ENCODE measurements around the gene FGD3.

Gene FGD3

DNA sequence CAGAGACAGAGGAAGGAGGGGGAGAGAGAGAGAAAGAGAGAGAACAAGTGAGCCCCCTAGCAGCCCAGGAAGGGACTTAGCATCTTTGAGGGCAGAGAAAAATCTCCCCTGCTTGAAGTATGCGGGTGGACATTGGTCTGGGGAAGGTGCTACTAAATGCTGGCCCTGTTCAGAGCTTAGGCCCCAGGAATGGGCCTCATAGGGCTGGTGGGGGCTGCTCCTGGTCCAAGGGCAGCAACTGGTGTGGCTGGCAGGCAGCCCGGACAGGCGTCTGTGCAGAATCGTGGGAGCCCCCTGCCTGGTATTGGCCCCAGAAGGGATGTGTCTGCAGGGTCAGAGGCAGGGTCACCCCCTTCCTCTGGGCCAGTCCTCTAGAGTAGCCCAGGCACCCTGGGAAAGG lies 63.4 kb downstream of the FGD3 start:
- Histone ChIP-seq H3K4me3 (ENCODE audit: low read length) (no peak overlapping the region), H3K4me1 (ENCODE audit: control insufficient read depth, low read length) (peaks cover 4% of the 10 kb centered on the region; the same call in 1 of the 2 replicates), H3K9me2 (replicated peaks; ENCODE audit: control insufficient read depth, low read length) (no peaks in the 10 kb centered on the region), H3K9me3 (ENCODE audit: control insufficient read depth, insufficient read depth, low read length) (no peaks in the 10 kb centered on the region), H3K27me3 (ENCODE audit: control insufficient read depth, low read length) (no peaks in the 10 kb centered on the region), H3F3A (ENCODE audit: control insufficient read depth, insufficient read depth) (no peaks in the 10 kb centered on the region), H3K4me2 (ENCODE audit: low read length) (no peak overlapping the region), H3K79me2 (ENCODE audit: control insufficient read depth, low read length) (no peaks in the 10 kb centered on the region), H3K36me3 (ENCODE audit: control insufficient read depth, low read length) (peaks cover 8% of the 10 kb centered on the region), H4K20me1 (ENCODE audit: control insufficient read depth, insufficient read depth, low read depth, low read length) (no peaks in the 10 kb centered on the region), H3K27ac (ENCODE audit: low read depth, low read length) (no peak overlapping the region)
- TF ChIP-seq EZH2phosphoT487 (IDR thresholded peaks at IDR 0.05; ENCODE audit: borderline replicate concordance, low read length) = no peak
- TF ChIP-seq, protein P1, sequence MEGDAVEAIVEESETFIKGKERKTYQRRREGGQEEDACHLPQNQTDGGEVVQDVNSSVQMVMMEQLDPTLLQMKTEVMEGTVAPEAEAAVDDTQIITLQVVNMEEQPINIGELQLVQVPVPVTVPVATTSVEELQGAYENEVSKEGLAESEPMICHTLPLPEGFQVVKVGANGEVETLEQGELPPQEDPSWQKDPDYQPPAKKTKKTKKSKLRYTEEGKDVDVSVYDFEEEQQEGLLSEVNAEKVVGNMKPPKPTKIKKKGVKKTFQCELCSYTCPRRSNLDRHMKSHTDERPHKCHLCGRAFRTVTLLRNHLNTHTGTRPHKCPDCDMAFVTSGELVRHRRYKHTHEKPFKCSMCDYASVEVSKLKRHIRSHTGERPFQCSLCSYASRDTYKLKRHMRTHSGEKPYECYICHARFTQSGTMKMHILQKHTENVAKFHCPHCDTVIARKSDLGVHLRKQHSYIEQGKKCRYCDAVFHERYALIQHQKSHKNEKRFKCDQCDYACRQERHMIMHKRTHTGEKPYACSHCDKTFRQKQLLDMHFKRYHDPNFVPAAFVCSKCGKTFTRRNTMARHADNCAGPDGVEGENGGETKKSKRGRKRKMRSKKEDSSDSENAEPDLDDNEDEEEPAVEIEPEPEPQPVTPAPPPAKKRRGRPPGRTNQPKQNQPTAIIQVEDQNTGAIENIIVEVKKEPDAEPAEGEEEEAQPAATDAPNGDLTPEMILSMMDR (IDR thresholded peaks at IDR 0.05; ENCODE audit: low read depth, low read length, poor library complexity, severe bottlenecking) = no peak

DNA sequence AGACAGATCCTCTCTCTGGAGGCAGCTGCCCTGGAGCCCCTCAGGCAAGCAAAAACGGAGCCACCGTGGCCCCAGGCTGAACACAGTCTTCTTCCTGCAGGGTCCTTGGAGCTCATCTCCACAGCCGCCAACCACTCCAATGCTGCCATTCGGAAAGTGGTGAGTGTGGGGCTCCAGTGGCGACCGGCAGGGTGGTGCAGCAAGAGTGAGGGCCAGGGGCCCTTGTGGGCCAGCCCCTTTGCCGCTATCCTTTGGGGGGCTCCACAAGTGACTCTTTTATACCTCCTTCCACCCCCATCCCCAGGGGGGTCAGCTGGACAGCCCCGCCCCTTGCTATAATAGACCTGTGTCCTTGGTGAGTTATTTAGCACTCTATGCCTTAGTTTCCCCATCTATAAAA lies 63.8 kb downstream of the FGD3 start:
- Histone ChIP-seq H3K9me3 (ENCODE audit: control insufficient read depth, insufficient read depth, low read length) (no peaks in the 10 kb centered on the region), H3K79me2 (ENCODE audit: control insufficient read depth, low read length) (no peaks in the 10 kb centered on the region), H3K9me2 (replicated peaks; ENCODE audit: control insufficient read depth, low read length) (no peaks in the 10 kb centered on the region), H3K36me3 (ENCODE audit: control insufficient read depth, low read length) (peaks cover 6% of the 10 kb centered on the region), H3K4me1 (ENCODE audit: control insufficient read depth, low read length) (peaks cover 4% of the 10 kb centered on the region; the same call in 1 of the 2 replicates), H3F3A (ENCODE audit: control insufficient read depth, insufficient read depth) (no peaks in the 10 kb centered on the region), H3K4me3 (ENCODE audit: low read length) (no peak overlapping the region), H3K27ac (ENCODE audit: low read depth, low read length) (no peak overlapping the region), H4K20me1 (ENCODE audit: control insufficient read depth, insufficient read depth, low read depth, low read length) (no peaks in the 10 kb centered on the region), H3K27me3 (ENCODE audit: control insufficient read depth, low read length) (no peaks in the 10 kb centered on the region), H3K4me2 (ENCODE audit: low read length) (no peak overlapping the region)
- TF ChIP-seq, protein P1 (IDR thresholded peaks at IDR 0.05; ENCODE audit: low read depth, low read length, poor library complexity, severe bottlenecking) = no peak
- no peak for TF ChIP-seq EZH2phosphoT487 (IDR thresholded peaks at IDR 0.05; ENCODE audit: borderline replicate concordance, low read length)

DNA sequence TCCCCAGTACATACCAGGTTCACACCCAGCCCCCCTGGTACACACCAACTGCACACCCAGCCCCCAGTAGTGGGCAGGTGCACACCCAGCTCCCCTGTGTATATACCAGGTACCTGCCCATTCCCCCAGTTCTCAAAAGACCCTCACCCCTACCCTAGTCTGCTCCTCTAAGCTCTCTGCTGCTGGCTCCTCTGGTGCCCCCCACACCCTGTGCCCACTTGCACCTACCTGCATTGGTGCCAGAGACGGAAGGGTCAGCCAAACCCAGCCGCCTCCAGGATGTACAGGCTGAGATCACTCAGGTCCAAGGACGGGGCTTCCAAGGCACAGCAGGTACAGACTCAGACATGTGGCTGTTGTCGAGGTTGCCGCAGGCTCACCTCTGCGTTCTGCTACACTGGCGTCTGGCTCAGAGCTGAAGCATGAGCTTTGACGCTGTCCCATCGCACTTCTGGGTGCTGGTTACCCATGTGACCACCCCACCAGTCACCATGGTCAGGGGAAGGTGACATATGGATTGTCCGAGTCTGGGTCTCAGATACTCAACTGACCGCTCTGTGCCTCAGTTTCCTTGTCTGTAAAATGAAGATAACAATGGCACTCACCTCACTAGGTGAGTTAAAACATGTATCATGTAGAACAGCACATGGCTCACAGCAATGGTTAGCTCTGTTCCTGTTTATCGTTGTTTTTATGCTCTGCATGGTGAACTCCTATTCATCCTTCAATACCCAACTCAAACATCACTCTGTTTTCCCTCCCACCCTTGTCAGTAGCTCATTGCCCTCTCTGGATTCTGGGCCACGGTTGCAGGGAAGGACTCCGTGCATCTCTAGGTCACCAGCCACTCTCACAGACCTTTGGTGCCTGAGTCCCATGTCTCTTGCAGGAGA lies 65.9 kb downstream of the FGD3 start:
- no peaks in the 10 kb centered on the region for H3K27me3 ChIP-seq (ENCODE audit: control insufficient read depth, low read length)
- H3K27ac ChIP-seq (ENCODE audit: low read depth, low read length) = no peak overlapping the region
- H3K36me3 ChIP-seq (ENCODE audit: control insufficient read depth, low read length) = peaks cover 3% of the 10 kb centered on the region

More for the DNA sequence above, 65.9 kb downstream of the FGD3 start:
- H3K79me2 ChIP-seq (ENCODE audit: control insufficient read depth, low read length) = no peaks in the 10 kb centered on the region
- TF ChIP-seq EZH2phosphoT487 (IDR thresholded peaks at IDR 0.05; ENCODE audit: borderline replicate concordance, low read length) = no peak
- TF ChIP-seq, protein P1 (IDR thresholded peaks at IDR 0.05; ENCODE audit: low read depth, low read length, poor library complexity, severe bottlenecking) = no peak
- H3K4me2 ChIP-seq (ENCODE audit: low read length) = no peak overlapping the region
- no peaks in the 10 kb centered on the region for H3F3A ChIP-seq (ENCODE audit: control insufficient read depth, insufficient read depth)
- no peaks in the 10 kb centered on the region for H3K9me2 ChIP-seq (replicated peaks; ENCODE audit: control insufficient read depth, low read length)
- no peaks in the 10 kb centered on the region for H4K20me1 ChIP-seq (ENCODE audit: control insufficient read depth, insufficient read depth, low read depth, low read length)
- H3K4me1 ChIP-seq (ENCODE audit: control insufficient read depth, low read length) = peaks cover 4% of the 10 kb centered on the region; the same call in 1 of the 2 replicates
- H3K9me3 ChIP-seq (ENCODE audit: control insufficient read depth, insufficient read depth, low read length) = no peaks in the 10 kb centered on the region
- no peak overlapping the region for H3K4me3 ChIP-seq (ENCODE audit: low read length)
